ENCODE data around the gene LCK.

Gene LCK

DNA sequence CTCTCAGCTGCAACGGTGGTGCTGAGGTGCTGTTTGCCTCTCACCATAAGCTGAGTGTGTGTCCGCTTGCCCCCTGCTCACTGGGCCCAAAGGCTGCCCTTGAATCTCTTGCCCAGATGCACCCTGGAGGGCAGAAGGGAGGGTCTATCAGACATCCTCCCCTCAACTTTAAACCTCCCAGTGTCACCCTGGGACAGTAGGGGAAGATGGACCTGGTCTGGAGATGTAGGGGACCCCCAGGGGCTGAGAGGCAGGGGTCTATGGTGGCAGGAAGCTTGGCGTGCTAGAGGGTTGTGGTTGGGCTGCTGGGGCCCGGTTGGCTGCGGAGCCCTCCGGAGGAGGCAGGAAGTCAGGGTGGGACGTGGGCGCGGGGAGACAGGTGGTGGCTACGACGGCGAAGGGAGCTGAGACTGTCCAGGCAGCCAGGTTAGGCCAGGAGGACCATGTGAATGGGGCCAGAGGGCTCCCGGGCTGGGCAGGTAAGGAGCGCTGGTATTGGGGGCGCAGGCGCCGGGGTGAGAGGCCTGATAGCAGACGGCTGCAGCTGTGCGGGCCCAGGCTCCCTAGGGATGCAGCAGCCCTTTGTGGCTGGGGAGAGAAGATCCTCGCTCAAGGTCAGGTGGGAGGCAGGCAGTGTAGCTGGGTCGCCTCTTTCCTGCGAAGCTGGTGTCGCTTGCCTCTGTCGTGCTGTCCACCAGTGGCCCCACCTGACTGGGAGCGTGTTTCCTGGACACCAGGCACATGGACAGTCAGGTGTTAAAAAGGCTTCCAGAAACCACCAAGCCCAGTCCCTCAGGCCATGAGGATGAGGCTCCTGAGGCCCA is at the start of gene LCK:
TSS of gene LCK (plus strand) at position 373 of the 824 bp plus-strand sequence. CDS start 23,065 bp downstream, outside the sequence.
- DNase-seq (ENCODE audit: low spot score): no peak

DNA sequence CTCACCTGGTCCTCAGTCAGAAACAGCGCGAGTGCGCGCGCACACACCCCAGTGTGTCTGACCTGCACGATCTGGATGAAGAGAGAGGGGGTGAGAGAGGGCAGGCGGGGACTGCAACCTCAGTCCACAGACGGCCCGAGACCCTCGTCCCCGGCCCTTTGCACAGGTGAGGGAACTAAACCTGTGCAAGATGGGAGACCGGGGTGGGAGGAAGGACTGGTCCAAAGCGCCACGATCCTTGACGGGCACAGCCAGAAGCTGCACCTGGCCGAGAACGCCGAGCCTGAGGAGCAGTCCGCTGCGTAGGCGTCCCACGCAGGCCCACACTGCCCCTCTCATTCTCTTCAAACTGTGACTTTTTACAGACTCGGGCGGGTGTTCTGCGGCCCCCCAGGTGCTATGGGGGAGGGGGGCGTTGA is 46.1 kb upstream of the LCK start:
- peak; percentile 33 for DNase-seq (ENCODE audit: low spot score)

DNA sequence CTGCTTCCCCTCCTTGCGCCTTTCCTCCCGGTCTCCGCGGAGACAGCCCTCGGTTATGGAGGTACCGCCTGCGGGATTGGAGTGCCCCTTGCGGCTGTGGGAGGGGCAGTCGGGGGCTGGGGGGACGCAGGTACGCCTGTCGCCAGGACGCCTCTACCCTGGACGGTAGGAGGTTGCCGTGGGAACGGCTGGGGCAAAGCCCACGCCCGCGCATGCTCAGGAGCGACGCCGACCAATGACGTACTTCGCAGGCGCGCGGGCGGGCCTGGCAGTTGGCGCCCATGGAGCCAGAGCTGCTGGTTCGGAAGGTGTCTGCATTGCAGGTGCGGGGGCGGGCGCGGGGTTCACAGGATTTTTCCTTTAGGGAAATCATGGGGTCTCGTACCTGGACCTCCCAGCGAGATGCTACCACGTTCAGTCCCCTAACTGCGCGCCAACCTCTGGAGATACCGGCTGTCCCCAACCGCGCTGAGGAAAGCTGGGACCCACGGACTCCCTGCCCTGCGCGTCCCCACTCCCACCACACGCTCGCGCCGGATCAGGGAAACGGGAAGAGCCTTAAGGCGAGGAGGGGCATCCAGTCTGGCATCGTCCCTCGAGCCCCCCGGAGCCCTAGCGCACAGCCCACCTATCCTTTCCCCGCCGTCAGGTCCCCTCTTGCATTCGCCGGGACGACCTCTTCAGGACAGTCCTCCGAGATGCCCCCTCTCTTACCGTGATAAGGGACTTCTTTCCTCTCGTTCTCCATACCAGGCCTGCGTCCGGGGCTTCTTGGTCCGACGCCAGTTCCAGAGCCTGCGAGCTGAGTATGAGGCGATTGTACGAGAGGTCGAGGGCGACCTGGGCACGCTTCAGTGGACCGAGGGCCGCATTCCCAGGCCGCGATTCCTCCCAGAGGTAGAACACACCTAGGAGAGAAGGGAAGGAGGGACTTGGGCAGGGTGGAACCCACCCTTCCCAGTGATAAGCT is 45.4 kb upstream of the LCK start, which contains the start of gene IQCC:
TSS of gene IQCC (plus strand) at position 271 of the 970 bp plus-strand sequence. CDS start at position 282, 11 bp downstream.
- DNase-seq (ENCODE audit: low spot score): peak; percentile 98

DNA sequence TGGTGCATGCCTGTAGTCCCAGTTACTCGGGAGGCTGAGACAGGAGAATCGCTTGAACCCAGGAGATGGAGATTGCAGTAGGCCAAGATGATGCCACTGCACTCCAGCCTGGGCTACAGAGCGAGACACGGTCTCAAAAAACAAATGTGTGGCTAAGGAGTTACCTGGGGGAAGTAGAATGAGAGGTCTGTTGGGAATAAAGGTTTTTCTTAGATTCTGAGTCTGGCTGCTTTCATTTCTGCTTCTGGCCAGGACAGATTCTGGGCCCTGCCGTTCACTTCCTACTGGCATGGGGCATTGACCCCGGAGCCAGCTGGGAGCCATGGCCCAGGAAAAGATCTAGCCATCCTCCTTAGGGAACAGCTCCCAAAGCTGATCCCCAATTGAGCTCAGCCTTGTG is 42.6 kb upstream of the LCK start:
- DNase-seq (ENCODE audit: low spot score): no peak

DNA sequence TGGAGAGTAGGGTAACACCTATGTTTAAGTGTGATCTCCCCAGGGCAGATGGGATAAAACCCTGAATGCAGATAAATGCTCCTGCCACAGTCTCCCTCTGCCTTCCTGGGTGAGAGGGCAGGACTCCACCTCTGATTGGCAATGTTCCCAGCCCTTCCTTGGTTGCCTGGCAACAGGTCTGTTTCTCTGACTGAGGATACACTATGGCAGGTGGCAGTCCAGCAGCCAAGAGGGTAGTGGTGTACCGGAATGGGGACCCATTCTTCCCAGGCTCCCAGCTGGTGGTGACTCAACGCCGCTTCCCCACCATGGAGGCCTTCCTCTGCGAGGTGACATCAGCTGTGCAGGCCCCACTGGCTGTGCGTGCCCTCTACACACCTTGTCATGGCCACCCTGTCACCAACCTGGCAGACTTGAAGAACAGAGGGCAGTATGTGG is 42.2 kb upstream of the LCK start, which contains the start of gene DCDC2B:
TSS of gene DCDC2B (plus strand) at position 199 of the 438 bp plus-strand sequence. CDS start at position 204, 5 bp downstream.
- no peak for DNase-seq (ENCODE audit: low spot score)

DNA sequence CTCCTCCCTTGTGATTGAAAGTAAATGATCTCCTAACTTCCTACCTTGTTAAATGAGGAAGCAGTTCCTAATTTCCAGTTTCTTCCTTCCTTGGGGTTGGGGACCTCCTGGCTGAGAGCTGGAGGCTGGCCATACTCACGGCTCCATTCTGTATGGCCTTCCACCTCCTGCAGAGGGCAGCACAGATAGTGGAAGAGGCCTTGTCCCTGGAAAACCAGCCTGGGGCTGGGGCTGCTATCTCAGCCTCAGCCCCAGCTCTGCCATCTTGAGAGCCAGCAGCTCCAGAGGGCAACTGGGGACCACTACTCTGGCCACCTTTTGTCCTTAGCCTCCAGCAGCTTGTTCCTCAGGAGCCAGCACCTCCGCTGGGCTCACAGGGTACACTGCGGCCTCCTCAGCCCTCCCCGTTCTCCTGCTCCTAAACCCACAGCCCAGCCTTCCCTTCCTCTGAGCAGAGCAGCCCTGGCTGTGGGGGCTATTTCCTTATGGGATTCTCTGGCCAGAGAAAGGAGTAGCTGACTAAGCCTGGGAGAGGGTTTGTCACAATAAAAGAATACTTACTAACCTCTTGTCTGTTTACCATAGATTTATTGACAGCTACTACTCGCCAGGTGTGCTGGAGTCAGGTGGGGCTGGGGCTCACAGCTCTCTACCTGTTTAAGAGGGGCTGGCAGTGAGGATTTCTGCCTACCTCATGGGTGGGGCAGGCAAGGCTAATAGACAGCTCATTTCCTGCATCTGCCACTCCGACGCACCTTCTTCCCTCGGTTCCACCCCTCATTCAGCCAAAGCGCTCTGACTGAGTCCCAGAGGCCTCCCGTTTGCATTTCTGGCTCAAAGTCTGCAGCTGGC is 35.2 kb upstream of the LCK start:
- peak; percentile 85 for DNase-seq (ENCODE audit: low spot score)

DNA sequence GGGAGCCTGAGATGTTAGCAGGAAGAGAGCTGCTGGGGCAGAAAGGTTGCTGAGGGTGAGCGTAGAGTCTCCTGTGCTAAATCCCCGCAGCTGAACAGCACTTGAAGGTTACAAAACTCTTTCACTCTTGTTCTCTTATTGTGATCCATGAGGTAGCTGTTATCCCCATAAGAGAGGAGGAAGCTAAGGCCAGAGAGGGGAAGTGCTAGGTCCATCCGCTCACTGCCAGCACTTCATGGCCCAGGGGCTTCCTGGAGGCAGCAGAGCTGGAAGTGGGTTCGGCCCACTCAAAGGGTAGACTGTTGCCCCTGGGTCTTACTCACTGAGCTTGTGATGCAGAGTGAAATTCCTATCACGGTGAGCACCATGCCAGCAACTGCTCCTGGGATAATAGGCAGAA is 34.5 kb upstream of the LCK start:
- DNase-seq (ENCODE audit: low spot score): no peak

DNA sequence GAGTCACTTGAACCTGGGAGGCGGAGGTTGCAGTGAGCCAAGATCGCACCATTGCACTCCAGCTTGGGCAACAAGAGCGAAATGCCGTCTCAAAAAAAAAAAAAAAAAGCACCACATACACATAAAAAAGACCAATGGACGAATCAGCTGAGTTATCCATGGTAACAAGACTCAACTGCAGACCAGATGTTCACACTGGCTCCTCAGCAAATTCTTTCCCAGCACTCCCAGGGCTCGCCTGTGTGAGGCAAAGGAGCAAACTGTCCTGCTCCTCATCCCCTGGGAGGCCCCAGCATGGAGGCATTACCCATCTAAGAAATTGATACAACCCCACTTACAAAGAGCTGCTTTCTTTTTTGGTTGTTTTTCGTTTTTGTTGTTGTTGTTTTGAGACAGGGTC is 32.0 kb upstream of the LCK start:
- DNase-seq (ENCODE audit: low spot score): peak; percentile 44

DNA sequence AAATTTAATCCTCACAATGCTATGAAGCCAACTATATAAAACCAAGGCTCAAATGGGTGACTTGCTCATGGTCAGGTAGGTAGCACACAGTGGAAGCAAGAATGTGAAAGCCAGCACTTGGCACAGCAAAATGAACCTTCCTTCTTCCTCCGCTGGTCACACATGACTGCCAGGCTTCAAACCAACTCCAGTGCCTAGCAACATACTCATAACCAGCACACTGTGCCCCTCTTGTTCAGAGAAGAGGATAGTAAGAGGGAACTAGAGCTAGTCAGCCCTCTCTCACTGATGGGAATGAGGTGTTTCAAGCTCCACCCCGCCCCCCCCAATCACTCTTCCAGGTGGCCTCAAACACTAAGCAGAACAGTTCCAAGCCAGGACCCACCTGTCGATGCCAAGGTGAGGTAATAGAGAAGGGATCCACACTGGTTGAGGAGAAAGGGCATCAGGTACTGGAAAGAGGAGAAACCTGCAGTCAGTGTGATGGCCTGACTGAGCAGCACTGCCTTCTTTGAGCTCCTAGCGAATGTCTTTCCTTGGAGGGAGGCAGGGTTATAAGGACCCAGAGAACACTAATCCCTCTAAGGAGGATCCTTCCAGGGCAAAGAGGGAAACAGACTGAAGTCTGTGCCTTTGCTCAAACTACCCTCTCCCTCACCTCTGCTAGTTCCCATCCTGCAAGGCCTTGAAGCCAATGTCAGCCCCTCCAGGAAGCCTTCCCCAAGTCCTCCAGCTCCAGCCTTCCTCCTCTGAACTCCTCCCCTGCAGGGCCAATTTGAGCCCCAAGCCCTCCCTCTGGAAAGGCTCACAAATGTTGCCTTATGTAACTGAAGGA is 30.1 kb upstream of the LCK start:
- no peak for DNase-seq (ENCODE audit: low spot score)

DNA sequence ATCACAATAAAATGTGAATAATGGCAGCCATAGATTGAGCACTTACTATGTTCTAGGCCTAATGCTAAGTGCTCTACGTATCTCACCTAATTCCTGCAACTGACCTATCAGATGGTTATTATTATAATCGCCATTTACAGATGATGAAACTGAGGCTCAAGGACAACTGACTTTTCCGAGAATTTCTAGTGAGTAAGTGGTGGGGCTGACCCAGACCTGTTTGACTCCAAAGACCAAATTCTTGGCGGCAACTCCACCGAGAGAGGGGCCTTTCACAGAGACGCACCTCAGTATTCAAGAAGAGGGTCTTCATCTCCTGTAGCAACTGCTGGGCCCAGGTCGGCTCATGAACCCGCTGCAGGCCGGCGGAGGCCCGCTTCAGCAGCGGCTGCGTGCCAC is 29.5 kb upstream of the LCK start:
- DNase-seq (ENCODE audit: low spot score): no peak

DNA sequence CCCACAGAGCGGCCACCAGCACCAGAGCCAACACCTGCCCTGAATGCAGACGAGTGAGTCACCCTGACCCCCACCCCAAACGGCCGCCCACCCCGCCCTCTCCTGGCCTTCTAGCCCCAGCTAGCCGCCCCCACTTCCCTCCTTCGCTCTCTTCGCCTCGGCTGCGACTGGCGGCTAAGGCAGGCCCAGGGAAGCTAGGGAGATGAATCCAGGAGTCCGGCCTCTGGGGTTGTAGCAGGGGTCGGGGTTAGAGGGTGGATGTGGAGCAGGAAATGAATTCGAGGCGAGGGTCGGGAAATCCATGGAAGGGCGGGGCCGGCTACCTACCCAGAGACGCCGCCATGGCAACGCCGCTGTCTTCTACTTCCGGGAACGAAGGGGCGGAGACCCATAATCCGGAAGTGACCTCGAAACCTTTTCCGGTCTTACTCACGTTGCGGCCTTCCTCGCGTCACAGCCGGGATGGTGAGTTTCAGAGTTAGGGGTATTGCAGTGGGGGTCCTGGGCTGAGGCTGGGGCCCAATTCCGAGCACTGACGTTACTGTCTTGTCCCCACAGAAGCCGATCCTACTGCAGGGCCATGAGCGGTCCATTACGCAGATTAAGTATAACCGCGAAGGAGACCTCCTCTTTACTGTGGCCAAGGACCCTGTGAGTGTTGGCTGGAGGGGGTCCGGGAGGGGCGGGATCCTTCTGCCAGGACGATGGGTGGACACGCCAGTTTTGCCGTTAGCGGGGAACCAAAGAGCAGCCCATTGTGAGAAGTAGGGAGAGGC is 28.9 kb upstream of the LCK start, which contains the start of the genes EIF3I and TMEM234:
TSS of gene EIF3I (plus strand) at position 428 of the 776 bp plus-strand sequence. CDS start at position 463, 35 bp downstream.
TSS of gene TMEM234 (minus strand) at position 374 of the 776 bp plus-strand sequence. CDS start at position 343, 31 bp downstream.
- DNase-seq (ENCODE audit: low spot score): peak; percentile 95

DNA sequence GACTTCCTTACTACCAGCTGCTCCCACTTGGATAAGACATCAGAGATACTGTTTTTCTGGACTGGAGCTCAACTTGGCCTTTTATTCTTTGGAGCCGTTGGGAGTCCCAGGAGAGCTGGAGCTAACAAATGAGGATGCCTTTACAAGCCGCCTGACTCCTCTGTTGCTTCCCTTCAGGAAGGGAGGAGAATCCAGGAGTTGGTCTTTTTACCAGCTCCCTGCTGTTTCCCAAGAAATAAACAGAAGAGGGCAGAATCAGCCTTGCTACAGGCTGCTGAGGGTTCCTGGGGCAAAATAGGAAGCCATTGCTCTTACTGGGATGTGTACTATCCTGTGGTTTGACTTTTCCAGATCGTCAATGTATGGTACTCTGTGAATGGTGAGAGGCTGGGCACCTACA is 27.4 kb upstream of the LCK start:
- no peak for DNase-seq (ENCODE audit: low spot score)

DNA sequence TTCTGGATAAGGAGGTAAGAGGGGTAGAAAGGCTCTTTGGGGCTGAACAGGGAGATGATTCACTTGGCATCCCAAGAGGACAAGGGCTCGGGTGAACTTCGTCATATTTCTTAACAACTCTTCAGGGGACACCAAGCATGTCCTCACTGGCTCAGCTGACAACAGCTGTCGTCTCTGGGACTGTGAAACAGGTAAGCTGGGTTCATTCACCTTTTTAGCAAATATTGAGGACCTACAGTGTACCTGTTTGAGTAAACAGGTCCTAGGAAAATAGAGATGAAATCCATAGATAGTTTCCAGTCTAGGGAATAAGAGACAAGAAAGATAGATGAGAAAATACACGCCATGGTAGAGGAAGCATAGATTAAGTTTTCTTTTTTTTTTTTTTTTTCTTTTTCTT is 26.8 kb upstream of the LCK start:
- DNase-seq (ENCODE audit: low spot score): no peak

DNA sequence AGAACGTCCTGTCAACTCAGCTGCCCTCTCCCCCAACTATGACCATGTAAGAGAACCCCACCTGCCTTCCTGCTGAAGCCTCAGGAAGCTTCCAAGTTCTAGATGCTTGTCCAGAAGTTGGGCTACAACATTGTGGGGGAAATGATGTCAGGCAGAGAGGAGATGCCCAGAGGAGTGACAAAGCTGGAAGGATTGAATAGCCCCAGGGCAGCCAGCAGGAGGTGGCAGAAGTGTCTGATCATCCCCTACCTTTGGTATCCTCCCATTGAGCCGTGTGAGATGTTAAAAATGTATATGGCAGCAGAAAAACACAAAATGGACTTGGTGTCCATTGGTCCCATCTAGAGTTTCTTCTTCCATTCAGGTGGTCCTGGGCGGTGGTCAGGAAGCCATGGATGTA is 22.3 kb upstream of the LCK start:
- DNase-seq (ENCODE audit: low spot score): no peak

DNA sequence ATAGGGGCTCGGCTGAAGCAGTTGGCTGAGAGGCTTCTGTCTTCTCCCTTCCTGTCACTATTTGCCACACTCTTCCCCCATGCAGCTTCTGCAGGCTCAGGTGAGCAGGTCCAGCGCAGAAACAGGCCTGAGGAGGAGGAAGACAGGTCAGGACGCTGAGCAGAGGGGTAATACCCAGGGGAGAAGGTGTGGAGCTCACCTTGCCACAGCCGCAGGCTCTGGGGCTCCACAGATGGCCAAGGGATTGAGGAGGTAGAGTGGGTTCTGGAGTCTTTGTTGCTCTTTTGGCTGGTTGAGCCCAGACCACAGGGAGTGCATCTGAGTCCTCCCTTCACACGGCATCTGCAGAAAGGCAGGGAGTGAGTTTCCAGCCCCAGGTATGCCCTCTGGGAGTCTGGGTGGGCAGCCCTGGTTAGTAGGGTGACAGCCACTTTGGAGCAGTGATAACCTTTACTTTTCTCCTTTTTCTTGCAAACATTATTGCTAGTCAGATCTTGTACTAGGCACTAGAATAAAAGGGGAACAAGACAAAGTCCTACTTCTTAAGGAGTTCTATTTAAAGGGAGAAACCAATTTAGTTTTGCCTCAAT is 19.1 kb upstream of the LCK start:
- no peak for DNase-seq (ENCODE audit: low spot score)

DNA sequence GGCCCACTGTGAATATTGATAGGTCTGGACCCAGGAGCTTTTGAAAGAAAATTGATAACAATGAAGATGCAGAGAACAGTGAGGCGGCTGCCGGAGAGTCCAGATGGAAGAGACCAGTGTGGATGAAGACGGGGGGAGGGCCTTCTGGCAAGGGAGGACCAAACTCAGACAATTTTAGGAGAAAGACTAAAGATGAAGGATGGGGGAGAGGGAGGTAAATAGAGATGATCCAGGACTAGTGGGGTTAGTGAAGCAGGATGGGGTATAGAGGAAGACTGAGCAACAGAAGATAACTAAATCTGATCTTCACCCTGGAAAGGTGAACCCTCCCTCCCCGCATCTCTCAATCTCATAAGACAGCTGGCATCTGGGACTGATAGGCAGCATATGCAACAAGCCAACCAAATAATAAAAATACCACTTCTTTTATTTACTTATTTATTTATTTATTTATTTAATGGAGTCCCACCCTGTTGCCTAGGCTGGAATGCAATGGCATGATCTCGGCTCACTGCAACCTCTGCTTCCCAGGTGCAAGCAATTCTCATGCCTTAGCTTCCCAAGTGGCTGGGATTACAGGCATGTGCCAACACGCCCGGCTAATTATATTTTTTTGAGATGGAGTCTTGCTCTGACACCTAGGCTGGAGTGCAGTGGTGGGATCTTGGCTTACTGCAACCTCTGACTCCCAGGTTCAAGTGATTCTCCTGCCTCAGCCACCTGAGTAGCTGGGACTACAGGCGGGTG is 18.3 kb upstream of the LCK start:
- no peak for DNase-seq (ENCODE audit: low spot score)

DNA sequence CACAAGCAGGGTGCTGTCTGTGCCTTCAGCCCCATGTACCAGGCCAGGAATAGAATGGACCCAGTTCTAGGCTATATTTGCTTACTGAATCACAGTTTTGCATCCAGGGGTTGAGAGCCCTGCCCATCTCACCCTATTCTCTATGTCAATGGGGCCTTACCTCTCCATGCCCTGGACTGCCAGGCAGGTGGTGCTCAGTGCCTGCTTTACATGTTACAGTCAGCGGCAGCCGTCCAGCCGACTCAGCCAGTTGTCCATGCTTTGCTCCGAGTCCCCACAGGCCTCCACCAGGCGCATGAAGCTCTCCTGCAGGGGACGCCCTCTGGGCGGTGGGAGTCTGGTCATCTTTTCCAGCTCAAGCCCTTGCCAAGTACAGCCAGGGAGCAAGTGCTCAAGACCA is 16.3 kb upstream of the LCK start:
- DNase-seq (ENCODE audit: low spot score): no peak

DNA sequence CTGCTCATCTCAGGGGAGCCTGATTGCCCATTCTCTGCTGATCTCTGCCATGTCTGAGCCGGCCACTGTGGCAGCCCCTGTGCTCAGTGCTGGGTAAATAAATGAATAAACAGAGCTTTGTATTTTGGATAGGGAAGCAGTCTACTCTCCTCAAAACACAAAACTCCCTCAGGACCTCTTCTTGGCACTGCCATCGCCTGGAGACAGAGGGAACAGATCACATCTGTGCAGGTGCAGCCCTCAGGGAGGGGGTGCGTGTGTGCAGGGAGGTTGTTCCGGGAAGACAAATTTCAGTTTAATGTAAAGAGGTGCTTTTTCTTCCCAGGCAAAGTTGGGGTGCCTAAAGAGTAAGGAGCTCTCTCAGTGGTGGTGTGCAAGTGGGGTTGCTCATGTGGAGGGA is 11.7 kb upstream of the LCK start:
- no peak for DNase-seq (ENCODE audit: low spot score)

DNA sequence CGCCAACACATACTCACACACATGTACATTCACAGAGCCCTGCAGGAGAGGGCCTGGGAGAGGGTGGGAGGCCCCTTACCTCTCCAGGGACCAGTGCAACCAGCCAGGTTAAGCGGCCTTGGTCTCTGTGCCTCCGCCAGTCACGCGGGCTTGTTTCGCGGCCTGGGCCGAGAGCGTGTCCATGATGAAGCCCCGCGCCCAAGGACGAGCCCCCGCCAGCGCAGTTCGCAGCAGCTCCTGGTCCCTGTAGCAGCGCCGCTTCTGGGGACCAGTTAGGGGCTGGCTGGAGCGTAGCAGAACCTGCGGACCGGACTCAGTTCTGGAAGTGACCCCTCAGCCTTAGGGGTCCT is 11.3 kb upstream of the LCK start:
- no peak for DNase-seq (ENCODE audit: low spot score)

Measured in AG20443 (cell line).